WTC11 (cell line): ENCODE results near the gene RPLP1. TPM values are rescaled to one million over a fixed set of nuclear protein-coding genes. Genes with fewer than 3 reads are reported as not detected.

Experiments used
- ATAC-seq: fragments of 200-7000 bp; cut with Tn5 transposase; 2 replicates; pipeline ENCODE4 v1.10.0; 2021; ENCODE audit warnings: mild to moderate bottlenecking, moderate library complexity
- CTCF ChIA-PET: fragments of 300-600 bp; sonication (Branson Sonifier 250); formaldehyde crosslinking; loops from one replicate; lab custom pipeline; 2021; ENCODE audit warnings: antibody characterized with exemption; lab: Charles Lee
- POLR2A ChIA-PET: fragments of 350-600 bp; sonication (Branson Sonifier 250); formaldehyde crosslinking; loops from one replicate; lab custom pipeline; 2021; ENCODE audit warnings: antibody characterized with exemption; lab: Charles Lee
- DNase-seq: peaks from one replicate; pipeline ENCODE4 v3.0.0; 2021; ENCODE audit warnings: low spot score
- H3K27ac Mint-ChIP-seq: 2 replicates; pipeline ENCODE4 v1.8.0; 2021; ENCODE audit warnings: mixed read lengths
- H3K27me3 Mint-ChIP-seq: 2 replicates; pipeline ENCODE4 v1.8.0; 2021; ENCODE audit warnings: low read depth, mild to moderate bottlenecking, moderate library complexity, mixed read lengths
- H3K36me3 Mint-ChIP-seq: 2 replicates; pipeline ENCODE4 v1.8.0; 2021; ENCODE audit warnings: mixed read lengths
- H3K4me1 Mint-ChIP-seq: 2 replicates; pipeline ENCODE4 v1.8.0; 2022; ENCODE audit warnings: mixed read lengths
- H3K4me3 Mint-ChIP-seq: 2 replicates; pipeline ENCODE4 v1.8.0; 2021; ENCODE audit warnings: mild to moderate bottlenecking, moderate library complexity, mixed read lengths
- H3K9me3 Mint-ChIP-seq: 2 replicates; pipeline ENCODE4 v1.8.0; 2021; ENCODE audit warnings: mixed read lengths
- ATF1 ChIP-seq: sonication (generic); formaldehyde crosslinking; IDR thresholded peaks from 2 replicates; pipeline ENCODE4 v1.8.1; 2023; ENCODE audit warnings: mild to moderate bottlenecking, moderate library complexity, missing genetic modification reagents
- CBFB ChIP-seq: sonication (generic); formaldehyde crosslinking; IDR thresholded peaks from 2 replicates; pipeline ENCODE4 v1.8.1; 2022; ENCODE audit warnings: mild to moderate bottlenecking, low read depth, missing genetic modification reagents
- GABPB1 ChIP-seq: sonication (generic); formaldehyde crosslinking; IDR thresholded peaks from 2 replicates; pipeline ENCODE4 v1.8.1; 2023; ENCODE audit warnings: mild to moderate bottlenecking, missing genetic modification reagents
- HMGA2 ChIP-seq: fragments of 250-450 bp; sonication (Bioruptor Pico); IDR thresholded peaks from 2 replicates; pipeline ENCODE4 v1.4.0; 2021; ENCODE audit warnings: mild to moderate bottlenecking, moderate library complexity
- JUN ChIP-seq: sonication (generic); formaldehyde crosslinking; IDR thresholded peaks from 2 replicates; pipeline ENCODE4 v1.8.0; 2023; ENCODE audit warnings: mild to moderate bottlenecking, missing genetic modification reagents
- NFE2L1 ChIP-seq: sonication (generic); formaldehyde crosslinking; IDR thresholded peaks from 2 replicates; pipeline ENCODE4 v1.8.1; 2023; ENCODE audit warnings: missing genetic modification reagents
- NR1H2 ChIP-seq: sonication (generic); formaldehyde crosslinking; IDR thresholded peaks from 2 replicates; pipeline ENCODE4 v1.9.0; 2021; ENCODE audit warnings: mild to moderate bottlenecking, moderate library complexity, missing genetic modification reagents
- NR3C1 ChIP-seq: sonication (generic); formaldehyde crosslinking; conservative IDR thresholded peaks from 2 replicates; pipeline ENCODE4 v1.8.1; 2023; ENCODE audit warnings: low read depth, mild to moderate bottlenecking, missing genetic modification reagents
- PRRX2 ChIP-seq: fragments of 250-450 bp; sonication (Bioruptor Pico); IDR thresholded peaks from 2 replicates; pipeline ENCODE4 v1.8.0; 2021; ENCODE audit warnings: mild to moderate bottlenecking
- RELA ChIP-seq: sonication (generic); formaldehyde crosslinking; IDR thresholded peaks from 2 replicates; pipeline ENCODE4 v1.8.1; 2022; ENCODE audit warnings: missing genetic modification reagents, mild to moderate bottlenecking, borderline replicate concordance
- SMAD3 ChIP-seq: sonication (generic); formaldehyde crosslinking; IDR thresholded peaks from 2 replicates; pipeline ENCODE4 v1.8.0; 2022; ENCODE audit warnings: missing genetic modification reagents, mild to moderate bottlenecking, borderline replicate concordance
- SMAD4 ChIP-seq: sonication (generic); formaldehyde crosslinking; IDR thresholded peaks from 2 replicates; pipeline ENCODE4 v1.8.0; 2022; ENCODE audit warnings: mild to moderate bottlenecking, missing genetic modification reagents
- ZBTB21 ChIP-seq: sonication (generic); formaldehyde crosslinking; IDR thresholded peaks from 2 replicates; pipeline ENCODE4 v1.8.1; 2023; ENCODE audit warnings: mild to moderate bottlenecking, missing genetic modification reagents, borderline replicate concordance
- ZNF121 ChIP-seq: sonication (generic); formaldehyde crosslinking; IDR thresholded peaks from 2 replicates; pipeline ENCODE4 v1.8.0; 2023; ENCODE audit warnings: missing genetic modification reagents
- ZNF219 ChIP-seq: sonication (generic); formaldehyde crosslinking; IDR thresholded peaks from 2 replicates; pipeline ENCODE4 v1.8.0; 2023; ENCODE audit warnings: missing genetic modification reagents, mild to moderate bottlenecking, borderline replicate concordance
- ZNF232 ChIP-seq: sonication (generic); formaldehyde crosslinking; IDR thresholded peaks from 2 replicates; pipeline ENCODE4 v1.8.0; 2022; ENCODE audit warnings: mild to moderate bottlenecking, missing genetic modification reagents
- ZNF317 ChIP-seq: sonication (generic); formaldehyde crosslinking; IDR thresholded peaks from 2 replicates; pipeline ENCODE4 v1.8.1; 2023; ENCODE audit warnings: low read depth, mild to moderate bottlenecking, moderate library complexity, missing genetic modification reagents, borderline replicate concordance
- ZNF396 ChIP-seq: fragments of 250-450 bp; sonication (Bioruptor Pico); IDR thresholded peaks from 2 replicates; pipeline ENCODE4 v1.8.0; 2021; ENCODE audit warnings: mild to moderate bottlenecking, moderate library complexity, borderline replicate concordance
- ZNF423 ChIP-seq: fragments of 250-450 bp; sonication (Bioruptor Pico); IDR thresholded peaks from 2 replicates; pipeline ENCODE4 v2.1.2; 2022; ENCODE audit warnings: mild to moderate bottlenecking, moderate library complexity
- ZNF671 ChIP-seq: fragments of 250-450 bp; sonication (Bioruptor Pico); IDR thresholded peaks from 2 replicates; pipeline ENCODE4 v1.8.0; 2021; ENCODE audit warnings: mild to moderate bottlenecking
- total RNA-seq: library from RNA; stranded (reverse); gene quantifications from 3 replicates; pipeline ENCODE4 v1.2.3, GENCODE V29; 2021
- TF ChIP-seq, protein P1 (sequence below): sonication (generic); formaldehyde crosslinking; IDR thresholded peaks from 2 replicates; pipeline ENCODE4 v1.8.1; 2022; ENCODE audit warnings: missing genetic modification reagents, borderline replicate concordance
- TF ChIP-seq, protein P2 (sequence below): sonication (generic); formaldehyde crosslinking; IDR thresholded peaks from 2 replicates; pipeline ENCODE4 v1.8.1; 2023; ENCODE audit warnings: mild to moderate bottlenecking, missing genetic modification reagents
- TF ChIP-seq, protein P3 (sequence below): fragments of 250-450 bp; sonication (Bioruptor Pico); conservative IDR thresholded peaks from 2 replicates; pipeline ENCODE4 v1.9.0; 2021; ENCODE audit warnings: mild to moderate bottlenecking
- TF ChIP-seq, protein P4 (sequence below): sonication (generic); formaldehyde crosslinking; IDR thresholded peaks from 2 replicates; pipeline ENCODE4 v1.8.0; 2022; ENCODE audit warnings: mild to moderate bottlenecking, missing genetic modification reagents
- TF ChIP-seq, protein P5 (sequence below): sonication (generic); formaldehyde crosslinking; conservative IDR thresholded peaks from 2 replicates; pipeline ENCODE4 v1.8.1; 2023; ENCODE audit warnings: mild to moderate bottlenecking, low read depth, missing genetic modification reagents, moderate library complexity

RPLP1 gene
- total RNA-seq, 1 experiment from 2014 or later = 2,441 TPM

DNA sequence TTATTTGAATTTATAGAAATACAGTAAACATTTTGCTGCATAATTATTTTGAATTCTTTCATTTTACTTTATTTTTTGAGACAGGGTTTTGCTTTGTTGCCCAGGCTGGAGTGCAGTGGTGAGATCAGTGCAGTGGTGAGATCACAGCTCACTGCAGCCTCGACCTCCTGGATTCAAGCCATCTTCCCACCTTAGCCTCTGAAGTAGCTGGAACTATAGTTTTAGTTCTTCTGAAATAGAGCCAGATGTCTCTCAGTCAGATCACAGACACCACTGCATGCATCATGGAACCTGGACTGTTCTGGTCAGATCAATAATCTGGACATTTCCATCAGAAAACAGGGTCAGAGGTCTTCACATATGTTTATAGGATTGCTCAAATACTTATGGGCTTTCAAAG, 7.9 kb downstream of the RPLP1 start:
- no peak overlapping the region for H3K4me3 Mint-ChIP-seq
- ChIA-PET POLR2A (no interaction called here), CTCF (no interaction called here)
- H3K27ac Mint-ChIP-seq = no peak overlapping the region
- peaks cover 15% of the 10 kb centered on the region for H3K36me3 Mint-ChIP-seq
- H3K27me3 Mint-ChIP-seq = no peaks in the 10 kb centered on the region; the same call in 1 of the 2 replicates
- H3K4me1 Mint-ChIP-seq = peaks cover 18% of the 10 kb centered on the region
- no peaks in the 10 kb centered on the region for H3K9me3 Mint-ChIP-seq
- TF ChIP-seq, protein P1, sequence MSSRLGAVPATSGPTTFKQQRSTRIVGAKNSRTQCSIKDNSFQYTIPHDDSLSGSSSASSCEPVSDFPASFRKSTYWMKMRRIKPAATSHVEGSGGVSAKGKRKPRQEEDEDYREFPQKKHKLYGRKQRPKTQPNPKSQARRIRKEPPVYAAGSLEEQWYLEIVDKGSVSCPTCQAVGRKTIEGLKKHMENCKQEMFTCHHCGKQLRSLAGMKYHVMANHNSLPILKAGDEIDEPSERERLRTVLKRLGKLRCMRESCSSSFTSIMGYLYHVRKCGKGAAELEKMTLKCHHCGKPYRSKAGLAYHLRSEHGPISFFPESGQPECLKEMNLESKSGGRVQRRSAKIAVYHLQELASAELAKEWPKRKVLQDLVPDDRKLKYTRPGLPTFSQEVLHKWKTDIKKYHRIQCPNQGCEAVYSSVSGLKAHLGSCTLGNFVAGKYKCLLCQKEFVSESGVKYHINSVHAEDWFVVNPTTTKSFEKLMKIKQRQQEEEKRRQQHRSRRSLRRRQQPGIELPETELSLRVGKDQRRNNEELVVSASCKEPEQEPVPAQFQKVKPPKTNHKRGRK = no peak
- TF ChIP-seq SMAD4 (CRISPR knock-in tag) (no peak), NR3C1 (CRISPR knock-in tag) (no peak), ZNF232 (no peak), ATF1 (CRISPR knock-in tag) (no peak), GABPB1 (CRISPR knock-in tag) (no peak), NR1H2 (CRISPR knock-in tag) (no peak), ZNF423 (CRISPR knock-in tag) (no peak), ZNF396 (CRISPR knock-in tag) (no peak), ZNF121 (CRISPR knock-in tag) (no peak), HMGA2 (CRISPR knock-in tag) (no peak), ZNF219 (no peak), RELA (CRISPR knock-in tag) (no peak), NFE2L1 (CRISPR knock-in tag) (no peak), PRRX2 (no peak), ZBTB21 (CRISPR knock-in tag) (no peak), CBFB (CRISPR knock-in tag) (no peak)
- TF ChIP-seq, protein P2, sequence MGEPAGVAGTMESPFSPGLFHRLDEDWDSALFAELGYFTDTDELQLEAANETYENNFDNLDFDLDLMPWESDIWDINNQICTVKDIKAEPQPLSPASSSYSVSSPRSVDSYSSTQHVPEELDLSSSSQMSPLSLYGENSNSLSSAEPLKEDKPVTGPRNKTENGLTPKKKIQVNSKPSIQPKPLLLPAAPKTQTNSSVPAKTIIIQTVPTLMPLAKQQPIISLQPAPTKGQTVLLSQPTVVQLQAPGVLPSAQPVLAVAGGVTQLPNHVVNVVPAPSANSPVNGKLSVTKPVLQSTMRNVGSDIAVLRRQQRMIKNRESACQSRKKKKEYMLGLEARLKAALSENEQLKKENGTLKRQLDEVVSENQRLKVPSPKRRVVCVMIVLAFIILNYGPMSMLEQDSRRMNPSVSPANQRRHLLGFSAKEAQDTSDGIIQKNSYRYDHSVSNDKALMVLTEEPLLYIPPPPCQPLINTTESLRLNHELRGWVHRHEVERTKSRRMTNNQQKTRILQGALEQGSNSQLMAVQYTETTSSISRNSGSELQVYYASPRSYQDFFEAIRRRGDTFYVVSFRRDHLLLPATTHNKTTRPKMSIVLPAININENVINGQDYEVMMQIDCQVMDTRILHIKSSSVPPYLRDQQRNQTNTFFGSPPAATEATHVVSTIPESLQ (CRISPR knock-in tag) = no peak
- TF ChIP-seq, protein P3, sequence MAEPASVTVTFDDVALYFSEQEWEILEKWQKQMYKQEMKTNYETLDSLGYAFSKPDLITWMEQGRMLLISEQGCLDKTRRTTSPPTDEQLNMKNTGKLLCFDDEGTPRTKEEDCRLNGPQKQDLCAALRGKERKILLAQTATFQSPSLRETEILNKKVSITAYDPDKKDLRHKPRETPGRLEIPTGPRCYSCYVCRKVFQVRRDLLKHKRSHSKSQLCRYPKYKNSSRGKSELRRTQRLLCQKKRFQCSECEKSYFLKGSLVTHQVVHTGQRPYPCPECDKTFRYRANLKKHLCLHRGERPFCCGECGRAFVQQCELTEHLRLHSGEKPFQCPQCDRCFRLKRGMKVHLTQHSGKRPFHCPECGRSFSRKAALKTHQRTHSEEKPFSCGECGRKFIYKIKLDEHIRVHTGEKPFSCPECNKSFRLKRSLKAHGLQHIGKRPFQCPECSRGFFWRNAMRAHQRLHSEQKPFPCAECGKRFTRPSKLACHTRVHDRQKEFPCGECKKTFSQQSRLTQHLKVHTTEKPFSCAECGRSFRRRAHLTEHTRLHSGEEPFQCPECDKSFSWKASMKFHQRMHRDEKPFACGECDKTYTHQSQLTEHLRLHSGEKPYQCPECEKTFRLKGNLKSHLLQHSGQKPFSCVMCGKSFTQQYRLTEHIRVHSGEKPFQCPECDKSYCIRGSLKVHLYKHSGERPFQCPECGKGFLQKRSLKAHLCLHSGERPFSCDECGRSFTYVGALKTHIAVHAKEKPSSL = no peak
- TF ChIP-seq, protein P4, sequence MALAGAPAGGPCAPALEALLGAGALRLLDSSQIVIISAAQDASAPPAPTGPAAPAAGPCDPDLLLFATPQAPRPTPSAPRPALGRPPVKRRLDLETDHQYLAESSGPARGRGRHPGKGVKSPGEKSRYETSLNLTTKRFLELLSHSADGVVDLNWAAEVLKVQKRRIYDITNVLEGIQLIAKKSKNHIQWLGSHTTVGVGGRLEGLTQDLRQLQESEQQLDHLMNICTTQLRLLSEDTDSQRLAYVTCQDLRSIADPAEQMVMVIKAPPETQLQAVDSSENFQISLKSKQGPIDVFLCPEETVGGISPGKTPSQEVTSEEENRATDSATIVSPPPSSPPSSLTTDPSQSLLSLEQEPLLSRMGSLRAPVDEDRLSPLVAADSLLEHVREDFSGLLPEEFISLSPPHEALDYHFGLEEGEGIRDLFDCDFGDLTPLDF (CRISPR knock-in tag) = no peak
- DNase-seq (no peak), ATAC-seq (no peak)

DNA sequence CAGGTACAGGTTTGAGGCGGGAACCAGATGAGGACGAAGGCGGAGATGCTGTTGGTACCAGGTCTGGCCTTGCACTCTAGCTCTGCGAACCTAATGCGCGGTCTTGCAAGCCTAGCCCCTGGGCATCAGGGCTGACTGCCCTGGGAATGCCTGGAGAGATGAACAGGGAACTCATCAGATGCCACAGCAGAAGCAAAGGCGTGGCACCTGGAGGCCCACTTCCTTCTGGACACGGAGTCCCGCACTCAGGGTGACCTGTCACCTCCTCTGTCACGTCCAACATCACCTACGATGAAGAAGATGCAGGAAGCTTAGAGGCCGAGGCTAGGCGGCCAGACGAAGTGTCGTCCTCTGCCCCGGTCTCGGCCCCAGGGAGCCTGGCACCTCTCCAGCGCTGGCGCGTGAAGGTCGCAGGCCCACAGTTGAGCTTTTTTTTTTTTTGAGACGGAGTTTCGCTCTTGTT, 9.4 kb downstream of the RPLP1 start:
- no peak for TF ChIP-seq ZNF671 (CRISPR knock-in tag)
- TF ChIP-seq JUN (CRISPR knock-in tag) = no peak
- TF ChIP-seq, protein P4 (CRISPR knock-in tag) = no peak
- TF ChIP-seq SMAD3 (CRISPR knock-in tag) = no peak
- TF ChIP-seq, protein P5, sequence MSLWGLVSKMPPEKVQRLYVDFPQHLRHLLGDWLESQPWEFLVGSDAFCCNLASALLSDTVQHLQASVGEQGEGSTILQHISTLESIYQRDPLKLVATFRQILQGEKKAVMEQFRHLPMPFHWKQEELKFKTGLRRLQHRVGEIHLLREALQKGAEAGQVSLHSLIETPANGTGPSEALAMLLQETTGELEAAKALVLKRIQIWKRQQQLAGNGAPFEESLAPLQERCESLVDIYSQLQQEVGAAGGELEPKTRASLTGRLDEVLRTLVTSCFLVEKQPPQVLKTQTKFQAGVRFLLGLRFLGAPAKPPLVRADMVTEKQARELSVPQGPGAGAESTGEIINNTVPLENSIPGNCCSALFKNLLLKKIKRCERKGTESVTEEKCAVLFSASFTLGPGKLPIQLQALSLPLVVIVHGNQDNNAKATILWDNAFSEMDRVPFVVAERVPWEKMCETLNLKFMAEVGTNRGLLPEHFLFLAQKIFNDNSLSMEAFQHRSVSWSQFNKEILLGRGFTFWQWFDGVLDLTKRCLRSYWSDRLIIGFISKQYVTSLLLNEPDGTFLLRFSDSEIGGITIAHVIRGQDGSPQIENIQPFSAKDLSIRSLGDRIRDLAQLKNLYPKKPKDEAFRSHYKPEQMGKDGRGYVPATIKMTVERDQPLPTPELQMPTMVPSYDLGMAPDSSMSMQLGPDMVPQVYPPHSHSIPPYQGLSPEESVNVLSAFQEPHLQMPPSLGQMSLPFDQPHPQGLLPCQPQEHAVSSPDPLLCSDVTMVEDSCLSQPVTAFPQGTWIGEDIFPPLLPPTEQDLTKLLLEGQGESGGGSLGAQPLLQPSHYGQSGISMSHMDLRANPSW (CRISPR knock-in tag) = no peak
- TF ChIP-seq ZNF317 (CRISPR knock-in tag) = no peak
- H3K27me3 Mint-ChIP-seq = no peaks in the 10 kb centered on the region
- ATAC-seq (no peak), DNase-seq (no peak)
- CTCF ChIA-PET = interaction anchor here (0.6 to 2.1 kb wide), 47 partner anchors 9 to 1044 kb away, joined by 3 to 44 read pairs (median 4); partner anchors contain the start of genes GLCE, KIF23 and RPLP1
- POLR2A ChIA-PET = interaction anchor here (0.6 to 2.1 kb wide), 5 partner anchors 9 to 428 kb away, joined by 3 to 27 read pairs (median 7); partner anchors contain the start of genes KIF23 and RPLP1
- peaks cover 16% of the 10 kb centered on the region for H3K4me1 Mint-ChIP-seq
- no peak overlapping the region for H3K27ac Mint-ChIP-seq
- no peaks in the 10 kb centered on the region for H3K9me3 Mint-ChIP-seq
- peak overlapping the region; percentile 75 for H3K4me3 Mint-ChIP-seq
- H3K36me3 Mint-ChIP-seq = no peaks in the 10 kb centered on the region; the same call in 1 of the 2 replicates
